WI38 (cell line): Measurements from ENCODE around the gene ZNF423.

Experiments used
- H3K4me3 ChIP-seq: 2 replicates; pipeline ENCODE4 v1.5.1; 2011; ENCODE audit warnings: low read depth, mild to moderate bottlenecking, control low read depth, low read length
- TF ChIP-seq, protein P1 (sequence below): IDR thresholded peaks from 2 replicates; pipeline ENCODE4 v1.5.1; 2012; ENCODE audit warnings: low read depth, mild to moderate bottlenecking, control low read depth, low read length

ZNF423 gene

DNA sequence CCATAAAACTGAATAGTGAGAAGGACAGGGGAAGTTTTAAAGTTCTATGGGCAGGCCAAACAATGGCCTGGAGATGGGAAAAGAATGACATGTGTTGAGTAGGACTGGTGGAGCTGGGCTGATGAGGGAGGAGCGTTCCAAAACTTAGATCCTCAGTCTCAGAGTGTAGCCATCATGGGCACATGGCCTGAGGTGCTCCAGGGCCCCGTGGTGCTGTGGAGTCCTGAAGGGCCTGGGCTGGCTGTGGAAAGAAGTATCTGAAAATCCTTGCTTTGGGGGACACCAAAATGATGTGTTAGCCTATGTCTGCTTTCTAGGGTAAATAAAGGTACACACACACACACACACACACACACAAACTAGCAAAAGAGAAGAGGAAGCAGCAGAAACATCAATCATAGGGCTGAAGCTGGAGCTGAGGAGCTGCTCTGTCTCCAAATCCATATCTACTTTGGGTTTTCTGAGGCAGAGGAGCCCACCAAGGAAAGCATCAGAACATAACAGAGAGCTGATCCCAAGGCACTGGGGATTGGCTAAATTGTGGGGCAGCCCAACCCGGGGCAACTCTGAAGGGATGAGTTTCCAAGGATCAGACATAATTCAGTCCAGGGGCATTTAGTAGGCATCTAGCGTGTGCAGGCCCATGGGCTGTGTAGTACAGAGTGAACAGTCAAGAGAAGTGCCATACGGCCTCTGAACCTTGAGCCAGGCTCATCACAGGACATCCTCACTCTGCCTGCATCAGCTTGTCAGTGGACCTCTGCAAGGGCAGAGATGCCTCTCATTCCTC, 397.1 kb downstream of the ZNF423 start:
- TF ChIP-seq, protein P1, sequence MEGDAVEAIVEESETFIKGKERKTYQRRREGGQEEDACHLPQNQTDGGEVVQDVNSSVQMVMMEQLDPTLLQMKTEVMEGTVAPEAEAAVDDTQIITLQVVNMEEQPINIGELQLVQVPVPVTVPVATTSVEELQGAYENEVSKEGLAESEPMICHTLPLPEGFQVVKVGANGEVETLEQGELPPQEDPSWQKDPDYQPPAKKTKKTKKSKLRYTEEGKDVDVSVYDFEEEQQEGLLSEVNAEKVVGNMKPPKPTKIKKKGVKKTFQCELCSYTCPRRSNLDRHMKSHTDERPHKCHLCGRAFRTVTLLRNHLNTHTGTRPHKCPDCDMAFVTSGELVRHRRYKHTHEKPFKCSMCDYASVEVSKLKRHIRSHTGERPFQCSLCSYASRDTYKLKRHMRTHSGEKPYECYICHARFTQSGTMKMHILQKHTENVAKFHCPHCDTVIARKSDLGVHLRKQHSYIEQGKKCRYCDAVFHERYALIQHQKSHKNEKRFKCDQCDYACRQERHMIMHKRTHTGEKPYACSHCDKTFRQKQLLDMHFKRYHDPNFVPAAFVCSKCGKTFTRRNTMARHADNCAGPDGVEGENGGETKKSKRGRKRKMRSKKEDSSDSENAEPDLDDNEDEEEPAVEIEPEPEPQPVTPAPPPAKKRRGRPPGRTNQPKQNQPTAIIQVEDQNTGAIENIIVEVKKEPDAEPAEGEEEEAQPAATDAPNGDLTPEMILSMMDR = no peak
- no peak overlapping the region for H3K4me3 ChIP-seq

DNA sequence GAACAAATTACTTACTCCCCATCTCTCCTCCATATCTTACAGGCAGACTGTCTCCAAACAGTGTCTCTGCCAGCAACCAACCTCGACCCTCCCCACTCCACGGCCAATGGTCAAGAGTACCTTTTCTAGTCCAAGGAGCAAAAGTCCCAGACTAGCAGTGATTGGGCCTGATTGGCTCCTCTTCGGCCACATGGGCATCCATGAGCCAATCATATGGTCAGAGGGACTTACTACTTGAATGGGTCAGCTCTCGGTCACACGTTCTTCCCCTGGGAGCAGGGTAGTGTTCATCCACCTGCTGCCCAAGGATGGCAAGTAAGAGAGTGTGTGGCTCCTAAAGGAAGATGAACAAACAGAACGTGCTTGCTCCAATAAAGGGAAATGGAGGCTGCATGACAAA, 397.7 kb downstream of the ZNF423 start:
- TF ChIP-seq, protein P1 = no peak
- H3K4me3 ChIP-seq = no peak overlapping the region

- H3K4me3 ChIP-seq = no peak overlapping the region
- TF ChIP-seq, protein P1 = no peak
Measured at GRCh38 chr16:49457196-49457595, 398.7 kb downstream of the ZNF423 start.

- TF ChIP-seq, protein P1 = no peak
- H3K4me3 ChIP-seq = no peak overlapping the region
Measured at GRCh38 chr16:49456763-49457162, 399.1 kb downstream of the ZNF423 start.

DNA sequence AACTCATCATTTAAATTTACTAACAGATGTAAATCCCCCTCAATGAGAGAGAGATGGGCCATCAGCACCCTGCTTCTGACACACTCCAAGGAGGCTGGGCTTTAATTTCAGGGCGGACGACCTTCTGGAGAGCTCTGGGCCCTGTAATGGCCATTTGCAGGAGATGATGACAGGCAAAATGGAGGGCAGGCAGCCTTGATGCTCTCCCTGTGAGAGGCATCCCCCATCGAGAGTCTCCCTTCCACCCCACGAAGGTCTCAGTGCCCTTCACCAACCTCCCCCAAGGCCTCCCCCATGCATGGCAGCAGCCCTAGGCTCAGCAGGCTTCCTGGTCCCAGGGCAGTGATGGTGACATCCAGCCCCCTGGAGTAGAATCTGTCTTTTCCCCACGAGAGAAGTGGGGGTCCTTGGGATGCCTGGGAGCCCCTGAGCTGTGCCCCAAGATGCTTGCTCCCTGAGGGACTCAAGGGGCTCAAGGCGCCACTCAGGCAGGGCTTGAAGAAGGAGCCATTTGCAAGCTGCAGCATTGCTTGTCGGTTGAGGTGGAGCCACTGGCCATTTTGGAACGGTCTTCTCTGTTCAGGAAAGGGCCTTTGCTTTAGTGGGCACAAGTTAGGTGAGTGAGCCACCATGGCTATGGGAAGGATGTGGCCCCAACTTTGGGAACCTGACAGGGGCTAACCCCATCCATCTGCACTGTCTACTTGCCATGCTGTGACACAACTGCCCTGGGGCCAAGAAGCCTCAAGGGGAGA, 399.7 kb downstream of the ZNF423 start:
- TF ChIP-seq, protein P1 = no peak
- no peak overlapping the region for H3K4me3 ChIP-seq

DNA sequence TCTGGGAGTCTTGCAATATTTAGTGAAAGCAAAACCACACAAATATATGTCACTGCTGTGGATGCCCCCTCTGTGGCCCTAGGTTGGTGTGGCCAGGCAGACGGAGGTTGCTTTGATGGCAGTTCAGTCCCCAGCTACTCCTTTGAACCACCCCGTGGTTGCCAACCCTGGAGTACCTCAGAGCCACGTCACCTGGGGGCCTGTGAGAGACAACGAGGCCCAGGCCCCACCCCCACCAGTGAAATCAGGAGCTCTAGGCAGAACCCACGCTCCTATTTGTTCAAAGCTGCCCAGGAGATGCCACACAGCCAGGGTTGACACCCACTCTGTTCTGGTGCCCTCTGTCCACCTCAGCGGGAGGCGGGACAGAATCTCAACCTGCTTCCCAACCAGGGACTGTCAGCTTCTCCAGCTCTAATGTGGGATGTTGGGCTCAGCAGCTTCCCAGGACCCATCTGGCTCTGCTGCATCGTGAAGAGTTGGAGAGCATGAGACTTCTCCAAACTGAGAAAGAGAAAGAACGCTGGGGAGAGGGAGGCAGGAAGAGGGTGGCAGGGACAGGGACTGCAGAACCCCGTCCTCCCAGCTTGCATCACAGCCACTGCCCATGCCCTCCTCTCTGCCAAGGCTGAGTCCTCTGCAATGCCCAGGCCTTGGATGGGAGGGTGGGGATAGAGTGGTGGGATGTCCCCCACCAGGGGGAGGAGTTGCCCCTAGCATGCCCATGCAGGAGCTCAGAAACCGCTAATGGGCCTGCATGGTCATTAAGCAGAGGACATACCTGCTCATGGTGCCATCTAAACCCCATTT, 400.5 kb downstream of the ZNF423 start:
- TF ChIP-seq, protein P1 = no peak
- H3K4me3 ChIP-seq = no peak overlapping the region
